ENCODE measurements around the gene DTX2.
"Not testable (repeated sequence)": the region's sequence is repeated elsewhere in the genome, so short reads cannot be mapped to it uniquely, and the experiment has no call there.

- not testable (repeated sequence) for TF ChIP-seq CTCF, POLR2A (IDR thresholded peaks at IDR 0.05)
Measured at GRCh38 chr7:76506643-76507042, 45.1 kb downstream of the DTX2 start.

Data from stomach (tissue), 4 donors.